ENCODE data around the gene NUDT4. TPM values are rescaled to one million over a fixed set of nuclear protein-coding genes. Genes with fewer than 3 reads are reported as not detected.
"Not testable (repeated sequence)": the region's sequence is repeated elsewhere in the genome, so short reads cannot be mapped to it uniquely, and the experiment has no call there.

Gene NUDT4
- total and polyA plus RNA-seq, 2 experiments from 2014 or later: 330 to 386 TPM

DNA sequence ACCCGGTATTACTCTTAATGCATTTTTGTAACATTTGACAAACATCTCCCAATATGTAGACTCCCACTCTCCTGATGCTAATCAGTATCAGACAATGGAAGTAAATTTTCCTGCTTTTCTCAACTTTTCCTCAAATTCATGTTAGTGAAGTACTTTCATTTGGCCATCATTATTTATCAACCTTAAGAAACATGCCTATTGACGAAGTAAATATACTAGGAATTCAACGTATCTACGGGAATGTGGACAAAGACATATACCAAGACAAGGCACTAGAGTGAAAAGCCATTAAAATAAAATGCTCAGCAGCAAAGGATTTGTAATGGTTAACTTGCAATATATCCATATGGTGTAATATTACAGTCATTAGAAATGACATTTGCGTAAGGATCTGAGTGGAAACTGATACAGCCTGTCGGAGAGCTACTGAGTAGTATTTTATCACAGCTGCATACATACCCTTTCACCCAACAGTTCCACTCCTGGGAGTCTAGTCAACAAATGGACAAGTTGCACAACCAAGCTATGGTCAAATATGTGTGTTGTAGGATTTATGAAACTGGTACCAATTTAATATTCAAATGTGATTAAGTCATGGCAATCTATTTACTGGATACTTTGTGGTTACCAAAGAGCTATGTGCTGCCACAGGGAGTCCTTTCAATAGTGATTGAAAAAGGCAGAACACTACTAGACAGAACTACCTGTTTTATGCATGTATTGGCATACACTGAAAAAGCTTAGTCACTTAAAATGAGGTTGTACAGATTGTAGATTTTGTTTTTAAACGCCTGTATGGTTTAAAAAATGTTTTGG lies 26.5 kb downstream of the NUDT4 start:
- no peak overlapping the region for H3K4me3 ChIP-seq
- H3K9me3 ChIP-seq (ENCODE audit: low read depth): no peaks in the 10 kb centered on the region
- TF ChIP-seq, protein P1, sequence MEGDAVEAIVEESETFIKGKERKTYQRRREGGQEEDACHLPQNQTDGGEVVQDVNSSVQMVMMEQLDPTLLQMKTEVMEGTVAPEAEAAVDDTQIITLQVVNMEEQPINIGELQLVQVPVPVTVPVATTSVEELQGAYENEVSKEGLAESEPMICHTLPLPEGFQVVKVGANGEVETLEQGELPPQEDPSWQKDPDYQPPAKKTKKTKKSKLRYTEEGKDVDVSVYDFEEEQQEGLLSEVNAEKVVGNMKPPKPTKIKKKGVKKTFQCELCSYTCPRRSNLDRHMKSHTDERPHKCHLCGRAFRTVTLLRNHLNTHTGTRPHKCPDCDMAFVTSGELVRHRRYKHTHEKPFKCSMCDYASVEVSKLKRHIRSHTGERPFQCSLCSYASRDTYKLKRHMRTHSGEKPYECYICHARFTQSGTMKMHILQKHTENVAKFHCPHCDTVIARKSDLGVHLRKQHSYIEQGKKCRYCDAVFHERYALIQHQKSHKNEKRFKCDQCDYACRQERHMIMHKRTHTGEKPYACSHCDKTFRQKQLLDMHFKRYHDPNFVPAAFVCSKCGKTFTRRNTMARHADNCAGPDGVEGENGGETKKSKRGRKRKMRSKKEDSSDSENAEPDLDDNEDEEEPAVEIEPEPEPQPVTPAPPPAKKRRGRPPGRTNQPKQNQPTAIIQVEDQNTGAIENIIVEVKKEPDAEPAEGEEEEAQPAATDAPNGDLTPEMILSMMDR (IDR thresholded peaks at IDR 0.05; ENCODE audit: low read depth, low read length): no peak
- H3K36me3 ChIP-seq: peaks cover 25% of the 10 kb centered on the region
- no peaks in the 10 kb centered on the region for H3K27me3 ChIP-seq
- peak overlapping the region; percentile 86 for H3K27ac ChIP-seq
- H3K4me1 ChIP-seq (ENCODE audit: low read depth): peaks cover 12% of the 10 kb centered on the region
- DNase-seq (ENCODE audit: low read depth in 1 of 2, low spot score in 1 of 2): peak in 1 of 2 donors; percentile 77

DNA sequence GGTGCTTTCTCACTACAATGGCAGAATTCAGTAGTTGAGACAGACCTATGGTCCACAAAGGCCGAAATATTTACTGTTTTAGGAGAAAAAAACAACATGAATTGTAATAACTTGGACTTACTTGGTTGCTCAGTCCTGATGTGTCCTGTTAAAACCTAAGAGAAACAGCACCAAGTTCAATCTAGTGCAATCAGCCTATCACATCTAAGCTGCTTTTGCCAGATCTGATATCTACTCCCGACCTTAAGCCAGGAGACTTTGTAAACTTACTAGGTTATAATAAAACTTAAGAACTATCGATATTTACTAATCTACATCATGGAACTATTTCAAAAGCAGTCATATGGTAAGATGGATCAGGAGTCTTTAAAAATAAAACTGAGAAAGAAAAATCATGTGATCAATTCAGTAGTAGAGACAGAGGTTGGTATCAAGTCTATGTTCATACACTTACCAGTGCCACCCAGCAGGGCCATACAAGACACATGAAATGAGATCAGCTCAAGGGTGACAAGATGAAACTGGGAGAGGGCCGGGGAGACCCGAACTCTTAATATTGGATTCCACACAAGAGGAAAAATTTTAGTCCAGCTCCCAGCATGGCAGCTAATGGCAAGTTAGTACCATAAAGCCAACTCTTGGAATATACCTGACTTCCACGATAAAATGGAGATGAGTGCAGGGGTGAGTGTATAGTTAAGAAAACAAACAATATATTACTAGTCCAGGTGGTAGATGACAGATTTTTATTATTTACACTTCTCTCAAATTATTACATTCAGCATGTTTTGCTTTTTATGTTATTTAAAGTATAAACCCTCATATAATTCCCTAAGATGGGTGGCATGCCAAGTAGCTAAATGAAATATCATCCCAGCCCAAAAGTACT lies 27.5 kb downstream of the NUDT4 start:
- peaks cover 12% of the 10 kb centered on the region for H3K4me1 ChIP-seq (ENCODE audit: low read depth)
- H3K36me3 ChIP-seq: peaks cover 25% of the 10 kb centered on the region
- no peaks in the 10 kb centered on the region for H3K9me3 ChIP-seq (ENCODE audit: low read depth)
- peak overlapping the region; percentile 86 for H3K27ac ChIP-seq
- no peak for DNase-seq (ENCODE audit: low read depth in 1 of 2, low spot score in 1 of 2)
- no peaks in the 10 kb centered on the region for H3K27me3 ChIP-seq
- TF ChIP-seq, protein P1 (IDR thresholded peaks at IDR 0.05; ENCODE audit: low read depth, low read length): no peak
- H3K4me3 ChIP-seq: no peak overlapping the region

DNA sequence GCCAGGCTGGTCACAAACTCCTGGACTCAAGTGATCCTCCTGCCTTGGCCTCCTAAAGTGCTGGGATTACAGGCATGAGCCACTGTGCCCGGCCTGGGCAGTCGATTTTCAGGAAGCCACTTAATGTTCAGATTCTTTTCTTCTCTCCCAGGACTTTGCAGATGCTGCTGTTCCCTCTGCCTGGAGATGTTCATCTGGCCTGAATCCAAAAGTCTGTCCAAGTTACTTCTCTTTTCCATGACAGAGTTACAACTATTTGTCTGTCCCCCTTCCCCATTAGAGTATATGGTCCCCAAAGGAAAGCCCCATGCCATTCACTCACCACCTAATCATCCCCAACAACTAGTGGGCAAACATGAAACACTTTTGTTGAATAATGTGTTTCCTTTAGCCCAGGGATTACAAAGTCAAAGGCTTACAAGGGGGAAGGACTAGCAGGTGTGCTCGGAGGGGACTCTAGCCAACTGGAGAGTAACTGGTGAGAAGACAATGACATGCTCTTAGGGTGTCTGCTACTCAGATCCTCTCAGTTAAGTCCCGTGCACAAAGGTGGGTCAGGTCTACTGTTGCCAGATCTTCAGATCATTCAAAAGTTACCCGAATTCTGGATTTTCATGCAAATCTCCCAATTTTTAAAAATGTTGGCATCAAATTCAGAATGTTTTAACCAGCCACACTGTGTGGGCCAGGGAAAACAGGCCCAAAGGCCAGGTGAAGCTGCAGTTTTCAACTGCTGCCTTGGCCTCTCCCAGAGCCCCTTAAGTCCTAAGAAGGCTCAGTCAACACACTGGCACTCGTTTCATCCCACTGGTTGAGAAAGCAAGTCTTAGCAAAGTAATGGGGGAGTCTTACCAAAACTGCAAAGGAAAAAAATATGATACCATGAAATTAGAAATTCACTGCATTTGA lies 29.6 kb downstream of the NUDT4 start:
- TF ChIP-seq, protein P1 (IDR thresholded peaks at IDR 0.05; ENCODE audit: low read depth, low read length): no peak
- Histone ChIP-seq H3K9me3 (ENCODE audit: low read depth) (no peaks in the 10 kb centered on the region), H3K4me3 (no peak overlapping the region), H3K4me1 (ENCODE audit: low read depth) (peaks cover 14% of the 10 kb centered on the region), H3K27ac (peak overlapping the region; percentile 81), H3K27me3 (no peaks in the 10 kb centered on the region), H3K36me3 (peaks cover 19% of the 10 kb centered on the region)
- no peak for DNase-seq (ENCODE audit: low read depth in 1 of 2, low spot score in 1 of 2)

DNA sequence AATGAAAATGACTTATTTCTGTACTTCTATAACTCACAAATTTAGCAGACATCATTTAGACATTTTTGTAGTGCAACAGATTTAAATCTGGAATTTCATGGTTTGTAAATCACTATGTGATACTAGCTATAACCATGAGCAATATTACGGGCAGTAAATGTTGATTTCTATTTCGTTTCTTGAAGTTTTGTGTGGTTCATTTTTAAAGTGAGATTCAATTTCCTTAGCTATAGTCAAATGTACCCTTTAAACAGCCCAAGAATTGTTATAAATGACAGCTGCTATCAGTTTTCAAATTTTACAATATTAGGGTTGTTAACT lies 30.2 kb downstream of the NUDT4 start:
- no peak overlapping the region for H3K4me3 ChIP-seq
- H3K36me3 ChIP-seq: peaks cover 15% of the 10 kb centered on the region
- no peaks in the 10 kb centered on the region for H3K27me3 ChIP-seq
- DNase-seq (ENCODE audit: low read depth in 1 of 2, low spot score in 1 of 2): no peak
- peak overlapping the region; percentile 81 for H3K27ac ChIP-seq
- TF ChIP-seq, protein P1 (IDR thresholded peaks at IDR 0.05; ENCODE audit: low read depth, low read length): no peak
- peaks cover 20% of the 10 kb centered on the region for H3K4me1 ChIP-seq (ENCODE audit: low read depth)
- no peaks in the 10 kb centered on the region for H3K9me3 ChIP-seq (ENCODE audit: low read depth)

DNA sequence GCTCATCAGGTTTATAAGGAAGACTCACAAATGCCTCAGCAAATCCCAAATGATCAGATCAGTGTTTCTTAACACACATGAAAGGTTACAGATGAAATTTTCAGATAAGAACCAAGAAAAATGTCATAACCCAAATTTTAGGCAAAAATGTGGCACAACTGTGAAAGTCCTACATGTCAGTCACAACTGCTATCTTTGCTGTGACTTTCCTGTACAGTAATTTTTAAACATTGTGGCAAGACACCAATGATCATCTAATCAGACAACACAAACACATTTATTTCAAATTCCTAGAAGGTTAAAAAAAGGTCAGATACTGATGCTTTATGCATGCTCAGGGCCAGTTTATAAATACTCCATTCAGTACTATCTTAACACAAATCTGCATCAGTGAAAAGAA lies 31.1 kb downstream of the NUDT4 start:
- Histone ChIP-seq H3K9me3 (ENCODE audit: low read depth) (no peaks in the 10 kb centered on the region), H3K27me3 (no peaks in the 10 kb centered on the region), H3K4me1 (ENCODE audit: low read depth) (peaks cover 21% of the 10 kb centered on the region), H3K36me3 (peaks cover 7% of the 10 kb centered on the region), H3K27ac (peak overlapping the region; percentile 50), H3K4me3 (no peak overlapping the region)
- TF ChIP-seq, protein P1 (IDR thresholded peaks at IDR 0.05; ENCODE audit: low read depth, low read length): no peak
- DNase-seq (ENCODE audit: low read depth in 1 of 2, low spot score in 1 of 2): no peak

DNA sequence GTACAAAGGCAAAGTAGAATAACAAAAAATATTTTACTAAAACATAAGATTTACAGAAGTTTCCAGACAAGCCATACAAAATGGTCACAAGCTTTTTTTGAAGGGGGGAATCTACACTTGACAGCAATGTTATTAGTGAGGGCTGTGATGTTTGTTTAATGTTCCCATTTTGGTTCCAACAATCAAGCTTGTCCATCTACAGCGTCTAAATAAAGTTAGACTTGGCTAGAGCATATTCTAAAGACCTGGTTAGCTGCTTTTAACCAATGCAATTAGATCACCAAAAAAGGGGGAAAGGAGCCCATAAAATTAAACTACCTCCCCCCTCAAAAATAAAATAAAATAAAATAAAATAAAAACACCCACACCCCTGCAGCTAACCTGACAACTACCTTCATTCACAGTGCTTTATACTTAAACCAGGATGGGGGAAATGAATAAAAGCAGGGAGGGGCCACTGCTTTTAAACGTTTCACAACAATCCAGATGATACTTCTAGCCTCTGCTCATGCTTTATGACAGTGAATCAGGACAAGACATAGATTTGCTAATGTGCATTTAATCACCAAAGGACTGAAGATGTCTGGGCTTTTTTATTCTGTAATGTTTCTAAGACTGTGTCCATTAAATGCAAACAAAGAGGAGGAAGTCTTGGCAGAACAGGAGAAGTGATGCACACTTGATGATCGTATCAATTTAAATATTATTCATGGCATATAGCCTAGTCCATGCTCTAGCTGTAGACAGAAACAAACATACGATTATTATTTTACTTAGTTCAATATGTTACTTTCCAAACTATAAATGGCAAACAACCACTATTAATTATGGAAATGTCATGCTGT lies 31.8 kb downstream of the NUDT4 start:
- H3K27me3 ChIP-seq; H3K4me3 ChIP-seq; H3K9me3 ChIP-seq (ENCODE audit: low read depth); H3K36me3 ChIP-seq; H3K27ac ChIP-seq; DNase-seq (ENCODE audit: low read depth in 1 of 2, low spot score in 1 of 2): not testable (repeated sequence)
- peaks cover 15% of the 10 kb centered on the region for H3K4me1 ChIP-seq (ENCODE audit: low read depth)

DNA sequence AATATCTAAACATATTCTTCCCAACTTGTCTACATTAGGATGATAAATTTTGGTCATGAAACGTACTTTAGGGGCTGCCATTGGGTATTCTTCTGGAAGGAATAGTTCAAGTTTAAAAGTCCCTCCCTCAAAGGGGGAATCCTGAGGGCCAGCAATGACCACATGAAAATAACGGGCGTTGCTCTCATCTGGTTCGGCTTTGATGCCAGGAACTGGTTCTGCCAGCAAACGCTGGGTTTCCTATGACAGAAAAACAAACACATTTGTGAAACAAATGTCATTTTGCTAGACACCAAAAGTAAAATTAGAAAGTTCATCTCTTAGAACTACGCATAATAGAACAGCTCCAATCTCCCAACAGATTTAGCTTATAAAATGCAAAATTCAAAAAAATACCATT lies 33.3 kb downstream of the NUDT4 start:
- not testable (repeated sequence) for DNase-seq (ENCODE audit: low read depth in 1 of 2, low spot score in 1 of 2); H3K4me3 ChIP-seq; H3K36me3 ChIP-seq; H3K9me3 ChIP-seq (ENCODE audit: low read depth); H3K27me3 ChIP-seq; H3K27ac ChIP-seq
- peaks cover 30% of the 10 kb centered on the region for H3K4me1 ChIP-seq (ENCODE audit: low read depth)

All from cardiac muscle cell (in vitro differentiated cells and primary cell).